Urinary bladder (tissue), 4 donors: Measurements from ENCODE around the gene PDE9A. TPM values are rescaled to one million over a fixed set of nuclear protein-coding genes. Genes with fewer than 3 reads are reported as not detected.

Experiments used
- DNase-seq: peaks from one replicate; pipeline ENCODE4 v3.0.0-alpha.2; 2015; ENCODE audit errors: extremely low spot score
- H3K27ac ChIP-seq: one replicate; pipeline ENCODE4 v1.5.1; 2013; ENCODE audit warnings: low read depth, mild to moderate bottlenecking, moderate library complexity
- H3K36me3 ChIP-seq: one replicate; pipeline ENCODE4 v1.6.1; 2013; ENCODE audit warnings: mild to moderate bottlenecking, moderate library complexity; ENCODE audit not compliant: insufficient read depth
- H3K4me1 ChIP-seq: one replicate; pipeline ENCODE4 v1.6.1; 2013; ENCODE audit warnings: mild to moderate bottlenecking, moderate library complexity; ENCODE audit not compliant: insufficient read depth
- H3K4me3 ChIP-seq: one replicate; pipeline ENCODE4 v1.5.1; 2013; ENCODE audit warnings: low read depth, low read length
- WGBS: extraction: QIAGEN DNeasy Blood & Tissue Kit; methylation state at CpG from one replicate; pipeline ENCODE4 v1.1.7; 2013; 5-methylcytosine and 5-hydroxymethylcytosine counted together
- polyA plus RNA-seq: library from polyadenylated mRNA; stranded (reverse); fragments of 200-250 nt; gene quantifications from one replicate; pipeline ENCODE4 v1.2.3, GENCODE V29; 2013
- total RNA-seq: library from RNA; depleted of rRNA; stranded (reverse); fragments of >200 nt; gene quantifications from one replicate; pipeline ENCODE4 v1.2.3, GENCODE V29; 2014
- donor health status: healthy with polysubstance abuse.
- donor health status: healthy.

Gene PDE9A
- total and polyA plus RNA-seq, 2 donors = 13.5 to 33.2 TPM

DNA sequence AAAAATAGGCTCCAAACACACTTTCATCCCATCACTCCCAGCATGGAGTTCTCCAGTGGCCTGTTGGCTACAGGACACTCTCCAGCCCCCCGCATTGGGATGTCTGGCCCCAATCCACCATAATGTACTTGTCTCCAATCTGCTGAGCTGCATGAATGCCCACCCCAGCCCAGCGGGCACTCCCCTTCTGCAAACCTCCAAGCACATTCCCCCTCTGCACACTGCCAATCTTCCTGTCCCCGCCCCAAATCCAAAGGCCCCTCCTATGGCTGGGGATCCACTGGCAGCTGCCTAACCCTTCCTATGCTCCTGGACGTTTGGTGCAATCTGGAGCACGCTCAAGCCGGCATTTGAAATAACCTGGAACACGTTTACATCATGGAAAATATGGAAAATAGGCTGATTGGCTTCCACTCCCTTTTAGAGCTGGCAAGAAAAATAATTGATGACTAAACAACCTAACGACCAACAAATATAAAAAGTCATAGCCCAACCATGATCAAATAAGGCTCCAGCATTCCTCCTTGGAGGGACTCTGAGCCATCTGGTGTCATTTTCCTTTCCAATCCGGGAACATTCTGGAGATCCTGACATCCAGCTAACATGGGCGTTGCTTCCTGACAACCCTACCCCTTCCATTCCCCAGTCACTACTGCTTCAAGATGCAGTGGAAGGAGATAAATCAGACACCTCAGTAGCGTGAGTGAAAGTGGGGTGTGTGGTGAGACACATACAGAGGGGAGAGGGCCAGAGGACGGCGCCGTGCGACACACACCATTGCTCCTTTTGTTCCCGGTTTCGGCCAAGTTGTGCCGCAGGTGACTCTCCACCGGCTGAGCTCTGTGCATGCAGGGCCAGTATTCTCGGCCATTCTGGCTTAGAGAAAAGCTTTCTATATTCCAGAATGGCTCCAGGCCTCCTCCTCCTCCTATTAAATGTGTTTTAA lies 41.6 kb downstream of the PDE9A start:
- WGBS = 87% methylated on average over 20 of the region's 20 CpGs
- Histone ChIP-seq H3K4me1 (no peaks in the 10 kb centered on the region), H3K36me3 (no peaks in the 10 kb centered on the region), H3K27ac (no peak overlapping the region), H3K4me3 (no peak overlapping the region)
- DNase-seq = no peak

DNA sequence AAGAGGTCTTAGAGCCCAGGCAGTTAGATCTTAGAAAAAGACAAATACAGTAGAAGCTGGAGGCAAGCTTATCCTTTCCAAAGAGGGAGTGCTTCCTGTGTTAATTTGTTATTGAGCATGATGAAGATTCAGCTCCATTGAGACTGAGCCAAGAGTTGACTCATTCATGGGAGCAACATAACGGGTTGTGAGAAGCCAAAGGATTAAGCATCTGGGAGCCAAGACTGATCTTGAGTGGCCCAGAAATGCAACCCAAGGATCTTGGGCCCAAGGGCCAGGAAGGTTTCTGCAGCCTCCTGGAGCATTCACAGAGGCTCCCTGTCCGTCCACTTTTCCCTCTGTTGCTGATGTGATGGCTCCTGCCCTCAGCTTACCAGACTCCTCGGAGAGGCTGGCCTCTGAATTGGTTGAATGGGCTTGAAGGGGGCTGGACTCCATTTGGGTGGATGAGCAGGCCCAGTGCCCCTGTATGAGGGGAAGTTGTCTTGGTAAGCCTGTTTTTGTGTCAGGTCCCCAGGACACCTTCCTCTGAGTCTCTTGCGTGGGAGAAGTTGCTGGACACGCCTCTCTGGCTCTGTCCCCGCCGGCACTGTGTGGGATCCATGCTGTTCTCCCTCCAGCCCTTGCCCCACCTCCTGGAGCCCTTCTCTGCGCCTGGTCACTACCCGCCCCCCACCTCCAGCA lies 42.4 kb downstream of the PDE9A start:
- H3K4me3 ChIP-seq = no peak overlapping the region
- no peaks in the 10 kb centered on the region for H3K4me1 ChIP-seq
- WGBS = 79% methylated on average over 9 of the region's 9 CpGs
- H3K27ac ChIP-seq = no peak overlapping the region
- DNase-seq = no peak
- H3K36me3 ChIP-seq = no peaks in the 10 kb centered on the region

DNA sequence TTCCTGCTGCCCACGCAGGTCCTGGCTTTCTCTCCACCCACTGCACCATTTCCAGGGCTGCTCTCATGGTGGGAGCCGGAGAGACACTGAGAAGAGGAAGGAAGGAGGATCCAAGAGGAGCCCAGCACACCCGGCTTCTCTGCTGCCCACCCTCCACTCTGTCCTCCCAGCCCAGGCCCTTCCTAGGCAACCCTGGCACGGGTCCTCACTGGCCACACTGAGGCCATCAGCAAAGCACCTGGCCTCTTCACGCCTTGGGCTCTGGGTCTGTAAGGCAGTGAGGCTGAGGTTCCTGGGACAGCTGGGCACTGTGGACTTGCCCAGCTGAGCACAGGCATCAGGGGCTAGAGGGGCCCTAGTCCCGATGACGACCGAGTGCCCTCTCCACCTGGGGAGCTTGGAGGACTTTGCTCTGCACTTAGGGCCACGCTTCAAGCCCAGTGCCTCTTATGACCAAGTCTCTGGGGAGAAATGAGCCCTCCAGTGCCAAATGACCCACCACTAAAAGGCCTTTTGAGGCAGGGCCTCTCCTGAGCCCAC lies 43.1 kb downstream of the PDE9A start:
- no peaks in the 10 kb centered on the region for H3K4me1 ChIP-seq
- H3K4me3 ChIP-seq = no peak overlapping the region
- no peak overlapping the region for H3K27ac ChIP-seq
- no peaks in the 10 kb centered on the region for H3K36me3 ChIP-seq
- DNase-seq = no peak
- 95% methylated on average over 9 of the region's 9 CpGs for WGBS

DNA sequence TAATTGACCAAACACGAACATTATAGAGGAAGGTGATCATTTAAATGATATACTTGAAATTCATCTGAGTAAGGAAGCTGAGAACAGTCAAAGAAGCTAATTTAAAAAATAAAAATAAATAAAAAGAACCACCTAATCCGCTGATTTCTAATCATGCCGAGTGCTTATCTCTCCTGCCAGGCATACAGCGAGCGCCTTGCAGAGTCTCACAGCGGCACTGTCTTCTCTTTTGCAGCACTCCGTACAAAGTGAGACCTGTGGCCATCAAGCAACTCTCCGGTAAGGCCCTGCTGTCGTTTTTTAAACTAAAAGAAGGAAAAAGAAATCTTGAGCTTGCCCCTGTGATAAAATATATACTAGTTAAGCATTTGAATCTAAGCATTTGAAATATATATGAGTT lies 45.3 kb downstream of the PDE9A start:
- H3K36me3 ChIP-seq = no peaks in the 10 kb centered on the region
- 84% methylated on average over 9 of the region's 9 CpGs for WGBS
- H3K4me1 ChIP-seq = no peaks in the 10 kb centered on the region
- H3K4me3 ChIP-seq = no peak overlapping the region
- no peak for DNase-seq
- no peak overlapping the region for H3K27ac ChIP-seq

DNA sequence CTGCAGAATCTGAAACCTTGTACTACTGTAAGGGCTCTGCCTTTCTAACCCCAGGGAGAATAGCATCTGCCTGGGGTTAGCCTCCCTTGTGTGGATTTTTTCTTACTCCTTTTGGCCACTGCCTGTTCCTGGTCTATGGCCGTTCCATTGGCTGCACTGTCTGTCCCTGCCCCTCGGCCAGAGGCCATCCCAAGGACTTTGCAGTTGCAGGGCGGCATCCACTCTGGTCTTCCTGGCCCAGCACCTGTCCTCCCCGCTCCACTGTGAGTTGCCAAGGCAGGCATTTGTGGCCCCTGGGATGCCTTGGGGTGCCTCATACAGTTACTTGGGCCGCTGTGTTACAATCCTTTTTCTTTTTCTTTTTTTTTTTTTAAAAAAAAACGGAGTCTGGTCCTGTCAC lies 45.8 kb downstream of the PDE9A start:
- DNase-seq = no peak
- Histone ChIP-seq H3K4me1 (no peaks in the 10 kb centered on the region), H3K36me3 (no peaks in the 10 kb centered on the region), H3K27ac (no peak overlapping the region), H3K4me3 (no peak overlapping the region)
- 93% methylated on average over 6 of the region's 6 CpGs for WGBS

DNA sequence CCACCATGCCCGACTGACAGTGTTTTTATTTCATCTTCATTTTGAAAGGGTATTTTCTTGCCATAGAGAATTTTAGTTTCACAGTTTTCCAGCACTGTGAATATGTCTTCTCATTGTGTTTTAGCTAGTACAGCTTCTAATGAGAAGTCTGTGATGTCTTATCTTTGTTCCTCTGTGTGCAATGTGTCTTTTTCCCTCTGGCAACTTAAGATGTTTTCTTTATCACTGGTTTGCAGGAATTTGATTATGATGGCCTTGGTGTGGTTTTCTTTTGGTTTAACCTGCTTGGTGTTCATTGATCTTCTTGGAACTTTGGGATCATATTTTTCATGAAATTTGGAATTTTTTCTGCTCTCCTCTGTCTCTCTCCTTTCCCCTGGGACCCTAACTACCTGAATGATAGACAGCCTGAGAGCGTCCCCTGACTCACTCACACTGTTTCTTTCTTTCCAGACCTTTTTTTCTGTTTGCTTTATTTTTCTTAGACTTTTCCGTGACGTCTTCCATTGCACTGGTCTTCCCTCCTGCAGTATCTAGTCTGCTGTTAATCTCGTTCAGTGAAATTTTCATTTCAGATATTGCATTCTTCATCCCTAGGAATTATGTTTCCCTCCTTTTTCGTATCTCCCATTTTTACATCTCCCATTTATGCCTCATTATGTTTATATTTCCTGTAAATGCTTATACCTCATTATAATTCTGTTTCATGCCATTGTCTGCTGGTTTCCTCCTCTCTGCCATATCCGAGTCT lies 48.5 kb downstream of the PDE9A start:
- Histone ChIP-seq H3K27ac (no peak overlapping the region), H3K4me3 (no peak overlapping the region), H3K36me3 (no peaks in the 10 kb centered on the region), H3K4me1 (no peaks in the 10 kb centered on the region)
- no peak for DNase-seq
- 96% methylated on average over 7 of the region's 7 CpGs for WGBS

DNA sequence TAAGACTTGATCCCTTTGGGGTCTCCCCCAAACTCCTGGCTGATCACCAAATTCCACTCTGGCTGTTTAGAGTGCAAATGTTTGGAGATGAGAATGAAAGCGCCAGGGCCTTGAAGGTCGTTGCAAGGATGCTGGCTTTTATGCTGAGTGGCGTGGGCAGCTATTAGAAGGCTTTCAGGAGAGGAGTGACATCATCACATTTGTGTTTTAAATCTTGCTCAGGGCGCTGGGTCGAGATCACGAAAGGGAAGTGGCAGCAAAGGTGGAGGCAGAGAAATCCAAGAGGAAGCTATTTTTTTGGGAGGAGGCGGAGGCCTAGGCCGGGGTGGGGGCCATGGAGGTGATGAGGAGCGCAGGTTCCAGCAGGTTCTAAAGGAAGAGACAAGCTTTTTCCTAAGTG lies 49.3 kb downstream of the PDE9A start:
- WGBS = 95% methylated on average over 9 of the region's 9 CpGs
- Histone ChIP-seq H3K4me1 (no peaks in the 10 kb centered on the region), H3K27ac (no peak overlapping the region), H3K4me3 (no peak overlapping the region), H3K36me3 (no peaks in the 10 kb centered on the region)
- DNase-seq = no peak

DNA sequence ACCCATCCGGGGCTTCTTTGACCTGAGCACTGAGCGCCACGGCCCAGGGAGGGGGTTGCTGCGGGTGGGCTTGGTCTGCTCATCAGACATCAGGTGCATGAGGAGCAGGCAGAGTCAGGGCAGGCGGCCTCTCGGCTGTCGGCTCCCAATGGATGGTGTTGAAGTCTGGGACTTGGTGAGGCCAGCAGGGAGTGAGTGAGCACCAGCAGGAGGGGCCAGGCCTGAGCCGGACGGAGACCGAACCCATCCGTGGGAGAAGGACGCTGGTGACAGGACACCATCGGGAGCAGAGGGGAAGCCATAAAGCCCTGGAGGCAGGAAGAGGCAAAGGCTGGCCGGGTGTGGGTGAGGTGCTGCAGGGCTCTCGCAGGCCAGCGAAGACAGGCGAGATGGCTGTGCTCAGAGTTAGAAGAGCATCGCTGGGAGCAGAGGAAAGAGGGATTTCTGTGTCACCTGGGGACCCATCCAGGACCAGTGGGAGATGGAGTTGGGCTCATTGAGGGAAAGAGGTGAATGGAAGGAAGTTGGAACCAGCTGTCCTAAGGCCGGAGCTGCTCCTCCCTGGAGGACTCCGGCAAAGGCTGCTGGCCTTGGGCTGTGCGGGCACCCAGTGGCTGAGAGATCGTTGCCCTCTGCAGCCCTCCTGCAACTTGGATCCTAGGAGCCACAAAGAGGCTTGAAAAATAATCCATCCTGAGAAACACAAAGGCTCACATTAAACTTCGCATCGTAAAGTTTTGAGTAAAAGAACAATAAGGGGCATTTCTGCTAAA lies 49.9 kb downstream of the PDE9A start:
- WGBS = 92% methylated on average over 24 of the region's 24 CpGs
- no peaks in the 10 kb centered on the region for H3K36me3 ChIP-seq
- H3K27ac ChIP-seq = no peak overlapping the region
- H3K4me1 ChIP-seq = no peaks in the 10 kb centered on the region
- H3K4me3 ChIP-seq = no peak overlapping the region
- no peak for DNase-seq

DNA sequence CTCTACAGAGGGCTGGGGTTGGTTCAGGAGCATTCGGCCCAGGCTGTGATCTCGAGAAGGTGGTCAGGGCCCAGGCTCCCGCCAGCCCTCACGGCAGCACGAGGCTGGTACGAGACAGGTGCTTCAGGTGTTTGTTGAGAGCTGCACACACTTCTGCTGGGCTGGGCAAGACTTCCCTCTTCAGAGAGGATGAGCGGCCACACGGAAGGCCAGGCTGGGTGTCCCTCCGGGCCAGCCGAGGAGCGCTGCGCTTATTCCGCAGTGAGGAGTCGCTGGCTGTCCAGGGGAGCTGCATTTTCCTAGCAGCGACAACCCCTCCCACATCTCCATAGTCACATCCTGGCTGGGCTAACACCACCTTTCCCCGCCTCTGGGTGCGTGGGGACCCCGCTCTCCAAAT lies 50.5 kb downstream of the PDE9A start:
- no peak for DNase-seq
- Histone ChIP-seq H3K4me1 (no peaks in the 10 kb centered on the region), H3K27ac (no peak overlapping the region), H3K36me3 (no peaks in the 10 kb centered on the region), H3K4me3 (no peak overlapping the region)
- 93% methylated on average over 18 of the region's 18 CpGs for WGBS

DNA sequence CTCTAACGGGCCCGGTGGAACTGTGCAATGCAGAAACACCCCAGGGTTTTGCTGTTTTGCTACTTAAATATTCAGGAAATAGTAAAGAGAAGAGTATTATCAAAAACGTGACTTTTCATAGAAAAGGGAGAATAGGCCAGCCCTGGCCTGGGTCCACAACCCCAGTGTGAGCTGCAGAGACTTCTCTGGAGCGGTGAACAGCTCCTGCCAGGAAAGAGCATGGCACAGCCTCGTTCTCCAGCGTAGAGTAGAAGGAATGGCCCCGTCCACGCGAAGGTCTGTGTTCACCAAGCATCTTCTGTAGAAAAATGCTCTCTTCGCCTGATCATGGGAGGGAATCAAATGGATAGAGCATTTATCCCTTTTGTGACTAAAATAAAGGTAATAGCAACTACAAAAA lies 51.4 kb downstream of the PDE9A start:
- H3K4me3 ChIP-seq = no peak overlapping the region
- no peaks in the 10 kb centered on the region for H3K4me1 ChIP-seq
- H3K36me3 ChIP-seq = no peaks in the 10 kb centered on the region
- WGBS = 87% methylated on average over 10 of the region's 10 CpGs
- no peak overlapping the region for H3K27ac ChIP-seq
- no peak for DNase-seq

DNA sequence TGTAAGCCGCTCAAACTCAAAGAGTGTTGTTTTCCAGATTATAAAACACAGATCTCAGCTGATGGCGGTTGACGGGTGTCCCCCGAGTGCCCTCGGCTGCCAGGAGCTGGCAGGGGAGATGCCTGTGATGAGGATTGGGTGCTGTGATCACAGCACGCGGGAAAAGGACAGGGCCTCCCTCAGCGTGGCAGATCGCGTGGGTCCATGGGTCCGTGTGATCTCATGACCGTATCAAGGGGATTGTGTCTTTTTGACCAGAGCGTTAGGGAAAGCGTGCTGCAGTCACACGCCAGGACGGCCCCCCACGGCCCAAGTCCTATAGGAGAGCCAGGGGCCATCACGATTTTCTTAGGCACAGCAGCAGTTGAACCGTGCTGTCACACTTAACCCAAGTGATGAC lies 51.9 kb downstream of the PDE9A start:
- WGBS = 77% methylated on average over 19 of the region's 19 CpGs
- no peaks in the 10 kb centered on the region for H3K4me1 ChIP-seq
- no peak for DNase-seq
- H3K36me3 ChIP-seq = no peaks in the 10 kb centered on the region
- H3K27ac ChIP-seq = no peak overlapping the region
- no peak overlapping the region for H3K4me3 ChIP-seq

DNA sequence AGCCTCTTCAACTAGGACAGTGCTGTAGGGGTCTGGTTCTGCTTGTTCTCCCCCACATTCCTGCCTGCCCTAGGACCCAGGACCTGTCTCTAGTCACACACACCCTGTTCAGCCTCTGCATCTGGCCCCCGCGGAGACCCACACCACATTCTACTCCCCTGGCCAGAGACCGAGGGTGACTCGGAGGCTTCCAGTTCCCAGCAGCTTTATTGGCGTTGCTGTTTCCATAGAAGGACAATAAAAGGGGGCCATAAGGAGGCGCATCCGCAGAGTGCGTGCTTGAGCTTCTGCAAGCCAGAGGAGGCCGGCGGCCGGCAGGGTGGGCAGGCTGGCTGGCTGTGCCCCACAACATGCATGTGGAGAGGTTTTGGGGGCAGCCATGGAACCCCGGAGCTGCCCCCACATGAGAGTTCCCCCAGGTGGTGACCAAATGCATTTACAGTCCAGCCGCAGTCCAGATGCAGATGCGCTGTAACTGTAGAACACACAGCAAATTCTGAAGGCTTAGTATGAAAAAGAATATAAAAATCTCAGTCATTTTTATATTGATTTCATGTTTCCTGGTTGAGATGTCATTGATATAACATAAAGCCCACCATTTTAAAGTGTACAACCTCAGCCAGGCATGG lies 52.4 kb downstream of the PDE9A start:
- Histone ChIP-seq H3K4me3 (no peak overlapping the region), H3K36me3 (no peaks in the 10 kb centered on the region), H3K4me1 (no peaks in the 10 kb centered on the region), H3K27ac (no peak overlapping the region)
- no peak for DNase-seq
- 46% methylated on average over 14 of the region's 14 CpGs for WGBS
